WTC11 (cell line): ENCODE measurements around the gene NTPCR.

Experiments
- ATF3 ChIP-seq: sonication (generic); formaldehyde crosslinking; conservative IDR thresholded peaks from 2 replicates; pipeline ENCODE4 v1.8.1; 2022; ENCODE audit warnings: mild to moderate bottlenecking, missing genetic modification reagents
- TEAD4 ChIP-seq: sonication (generic); formaldehyde crosslinking; IDR thresholded peaks from 2 replicates; pipeline ENCODE4 v1.8.0; 2022; ENCODE audit warnings: mild to moderate bottlenecking, missing genetic modification reagents
- TF ChIP-seq, protein P1 (sequence below): sonication (generic); formaldehyde crosslinking; IDR thresholded peaks from 2 replicates; pipeline ENCODE4 v1.8.1; 2022; ENCODE audit warnings: low read depth, missing genetic modification reagents, borderline replicate concordance
- TF ChIP-seq, protein P2 (sequence below): sonication (generic); formaldehyde crosslinking; IDR thresholded peaks from 2 replicates; pipeline ENCODE4 v1.8.1; 2022; ENCODE audit warnings: low read depth, mild to moderate bottlenecking, moderate library complexity, missing genetic modification reagents, borderline replicate concordance
- TF ChIP-seq, protein P3 (sequence below): sonication (generic); formaldehyde crosslinking; IDR thresholded peaks from 2 replicates; pipeline ENCODE4 v1.8.1; 2023; ENCODE audit warnings: mild to moderate bottlenecking, missing genetic modification reagents, moderate library complexity
- TF ChIP-seq, protein P4 (sequence below): fragments of 200-600 bp; IDR thresholded peaks from 2 replicates; pipeline ENCODE4 v1.8.0; 2022; ENCODE audit warnings: antibody characterized with exemption
- TF ChIP-seq, protein P5 (sequence below): sonication (generic); formaldehyde crosslinking; IDR thresholded peaks from 2 replicates; pipeline ENCODE4 v1.8.0; 2023; ENCODE audit warnings: missing genetic modification reagents, mild to moderate bottlenecking, borderline replicate concordance
- TF ChIP-seq, protein P6 (sequence below): sonication (generic); formaldehyde crosslinking; IDR thresholded peaks from 2 replicates; pipeline ENCODE4 v1.8.0; 2022; ENCODE audit warnings: mild to moderate bottlenecking, missing genetic modification reagents

GRCh38 chr1:232902774-232903350, 47.5 kb upstream of the NTPCR start:
- TF ChIP-seq, protein P1, sequence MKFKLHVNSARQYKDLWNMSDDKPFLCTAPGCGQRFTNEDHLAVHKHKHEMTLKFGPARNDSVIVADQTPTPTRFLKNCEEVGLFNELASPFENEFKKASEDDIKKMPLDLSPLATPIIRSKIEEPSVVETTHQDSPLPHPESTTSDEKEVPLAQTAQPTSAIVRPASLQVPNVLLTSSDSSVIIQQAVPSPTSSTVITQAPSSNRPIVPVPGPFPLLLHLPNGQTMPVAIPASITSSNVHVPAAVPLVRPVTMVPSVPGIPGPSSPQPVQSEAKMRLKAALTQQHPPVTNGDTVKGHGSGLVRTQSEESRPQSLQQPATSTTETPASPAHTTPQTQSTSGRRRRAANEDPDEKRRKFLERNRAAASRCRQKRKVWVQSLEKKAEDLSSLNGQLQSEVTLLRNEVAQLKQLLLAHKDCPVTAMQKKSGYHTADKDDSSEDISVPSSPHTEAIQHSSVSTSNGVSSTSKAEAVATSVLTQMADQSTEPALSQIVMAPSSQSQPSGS: no peak
- TF ChIP-seq, protein P2, sequence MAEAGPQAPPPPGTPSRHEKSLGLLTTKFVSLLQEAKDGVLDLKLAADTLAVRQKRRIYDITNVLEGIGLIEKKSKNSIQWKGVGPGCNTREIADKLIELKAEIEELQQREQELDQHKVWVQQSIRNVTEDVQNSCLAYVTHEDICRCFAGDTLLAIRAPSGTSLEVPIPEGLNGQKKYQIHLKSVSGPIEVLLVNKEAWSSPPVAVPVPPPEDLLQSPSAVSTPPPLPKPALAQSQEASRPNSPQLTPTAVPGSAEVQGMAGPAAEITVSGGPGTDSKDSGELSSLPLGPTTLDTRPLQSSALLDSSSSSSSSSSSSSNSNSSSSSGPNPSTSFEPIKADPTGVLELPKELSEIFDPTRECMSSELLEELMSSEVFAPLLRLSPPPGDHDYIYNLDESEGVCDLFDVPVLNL (CRISPR knock-in tag): no peak
- TF ChIP-seq TEAD4 (no peak), ATF3 (CRISPR knock-in tag) (no peak)
- TF ChIP-seq, protein P3, sequence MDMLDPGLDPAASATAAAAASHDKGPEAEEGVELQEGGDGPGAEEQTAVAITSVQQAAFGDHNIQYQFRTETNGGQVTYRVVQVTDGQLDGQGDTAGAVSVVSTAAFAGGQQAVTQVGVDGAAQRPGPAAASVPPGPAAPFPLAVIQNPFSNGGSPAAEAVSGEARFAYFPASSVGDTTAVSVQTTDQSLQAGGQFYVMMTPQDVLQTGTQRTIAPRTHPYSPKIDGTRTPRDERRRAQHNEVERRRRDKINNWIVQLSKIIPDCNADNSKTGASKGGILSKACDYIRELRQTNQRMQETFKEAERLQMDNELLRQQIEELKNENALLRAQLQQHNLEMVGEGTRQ (CRISPR knock-in tag): no peak
- TF ChIP-seq, protein P4, sequence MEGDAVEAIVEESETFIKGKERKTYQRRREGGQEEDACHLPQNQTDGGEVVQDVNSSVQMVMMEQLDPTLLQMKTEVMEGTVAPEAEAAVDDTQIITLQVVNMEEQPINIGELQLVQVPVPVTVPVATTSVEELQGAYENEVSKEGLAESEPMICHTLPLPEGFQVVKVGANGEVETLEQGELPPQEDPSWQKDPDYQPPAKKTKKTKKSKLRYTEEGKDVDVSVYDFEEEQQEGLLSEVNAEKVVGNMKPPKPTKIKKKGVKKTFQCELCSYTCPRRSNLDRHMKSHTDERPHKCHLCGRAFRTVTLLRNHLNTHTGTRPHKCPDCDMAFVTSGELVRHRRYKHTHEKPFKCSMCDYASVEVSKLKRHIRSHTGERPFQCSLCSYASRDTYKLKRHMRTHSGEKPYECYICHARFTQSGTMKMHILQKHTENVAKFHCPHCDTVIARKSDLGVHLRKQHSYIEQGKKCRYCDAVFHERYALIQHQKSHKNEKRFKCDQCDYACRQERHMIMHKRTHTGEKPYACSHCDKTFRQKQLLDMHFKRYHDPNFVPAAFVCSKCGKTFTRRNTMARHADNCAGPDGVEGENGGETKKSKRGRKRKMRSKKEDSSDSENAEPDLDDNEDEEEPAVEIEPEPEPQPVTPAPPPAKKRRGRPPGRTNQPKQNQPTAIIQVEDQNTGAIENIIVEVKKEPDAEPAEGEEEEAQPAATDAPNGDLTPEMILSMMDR: no peak
- TF ChIP-seq, protein P5, sequence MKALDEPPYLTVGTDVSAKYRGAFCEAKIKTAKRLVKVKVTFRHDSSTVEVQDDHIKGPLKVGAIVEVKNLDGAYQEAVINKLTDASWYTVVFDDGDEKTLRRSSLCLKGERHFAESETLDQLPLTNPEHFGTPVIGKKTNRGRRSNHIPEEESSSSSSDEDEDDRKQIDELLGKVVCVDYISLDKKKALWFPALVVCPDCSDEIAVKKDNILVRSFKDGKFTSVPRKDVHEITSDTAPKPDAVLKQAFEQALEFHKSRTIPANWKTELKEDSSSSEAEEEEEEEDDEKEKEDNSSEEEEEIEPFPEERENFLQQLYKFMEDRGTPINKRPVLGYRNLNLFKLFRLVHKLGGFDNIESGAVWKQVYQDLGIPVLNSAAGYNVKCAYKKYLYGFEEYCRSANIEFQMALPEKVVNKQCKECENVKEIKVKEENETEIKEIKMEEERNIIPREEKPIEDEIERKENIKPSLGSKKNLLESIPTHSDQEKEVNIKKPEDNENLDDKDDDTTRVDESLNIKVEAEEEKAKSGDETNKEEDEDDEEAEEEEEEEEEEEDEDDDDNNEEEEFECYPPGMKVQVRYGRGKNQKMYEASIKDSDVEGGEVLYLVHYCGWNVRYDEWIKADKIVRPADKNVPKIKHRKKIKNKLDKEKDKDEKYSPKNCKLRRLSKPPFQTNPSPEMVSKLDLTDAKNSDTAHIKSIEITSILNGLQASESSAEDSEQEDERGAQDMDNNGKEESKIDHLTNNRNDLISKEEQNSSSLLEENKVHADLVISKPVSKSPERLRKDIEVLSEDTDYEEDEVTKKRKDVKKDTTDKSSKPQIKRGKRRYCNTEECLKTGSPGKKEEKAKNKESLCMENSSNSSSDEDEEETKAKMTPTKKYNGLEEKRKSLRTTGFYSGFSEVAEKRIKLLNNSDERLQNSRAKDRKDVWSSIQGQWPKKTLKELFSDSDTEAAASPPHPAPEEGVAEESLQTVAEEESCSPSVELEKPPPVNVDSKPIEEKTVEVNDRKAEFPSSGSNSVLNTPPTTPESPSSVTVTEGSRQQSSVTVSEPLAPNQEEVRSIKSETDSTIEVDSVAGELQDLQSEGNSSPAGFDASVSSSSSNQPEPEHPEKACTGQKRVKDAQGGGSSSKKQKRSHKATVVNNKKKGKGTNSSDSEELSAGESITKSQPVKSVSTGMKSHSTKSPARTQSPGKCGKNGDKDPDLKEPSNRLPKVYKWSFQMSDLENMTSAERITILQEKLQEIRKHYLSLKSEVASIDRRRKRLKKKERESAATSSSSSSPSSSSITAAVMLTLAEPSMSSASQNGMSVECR (CRISPR knock-in tag): no peak
- TF ChIP-seq, protein P6, sequence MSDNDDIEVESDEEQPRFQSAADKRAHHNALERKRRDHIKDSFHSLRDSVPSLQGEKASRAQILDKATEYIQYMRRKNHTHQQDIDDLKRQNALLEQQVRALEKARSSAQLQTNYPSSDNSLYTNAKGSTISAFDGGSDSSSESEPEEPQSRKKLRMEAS (CRISPR knock-in tag): no peak
